Mesenchymal stem cell (in vitro differentiated cells and primary cell): ENCODE data around the gene NKIRAS2.
"Not testable (repeated sequence)": the region's sequence is repeated elsewhere in the genome, so short reads cannot be mapped to it uniquely, and the experiment has no call there.

ENCODE experiments used
- DNase-seq: peaks from one replicate; pipeline ENCODE4 v3.0.0-alpha.2; 2013
- H2AFZ ChIP-seq: one replicate; pipeline ENCODE4 v1.6.1; 2013; ENCODE audit warnings: low read depth, mild to moderate bottlenecking, control low read depth, inconsistent platforms, low read length, moderate library complexity
- H2AK5ac ChIP-seq: 2 replicates; pipeline ENCODE4 v1.6.1; 2013; ENCODE audit warnings: low read length, moderate library complexity, mild to moderate bottlenecking, inconsistent platforms; ENCODE audit not compliant: severe bottlenecking
- H2BK120ac ChIP-seq: one replicate; pipeline ENCODE4 v1.6.1; 2013; ENCODE audit warnings: low read depth, mild to moderate bottlenecking, inconsistent platforms, low read length, moderate library complexity
- H2BK12ac ChIP-seq, 2 experiments: one replicate each; pipeline ENCODE4 v1.6.1; 2013; ENCODE audit warnings: inconsistent platforms in 2 of 2, low read length in 2 of 2, mild to moderate bottlenecking in 2 of 2, moderate library complexity in 2 of 2, control low read depth in 1 of 2
- H2BK15ac ChIP-seq: one replicate; pipeline ENCODE4 v1.6.1; 2013; ENCODE audit warnings: mild to moderate bottlenecking, low read depth, inconsistent platforms; ENCODE audit not compliant: poor library complexity, severe bottlenecking
- H2BK5ac ChIP-seq: 2 replicates; pipeline ENCODE4 v1.6.1; 2013; ENCODE audit warnings: low read depth, mild to moderate bottlenecking, low read length, control low read depth, inconsistent platforms; ENCODE audit not compliant: poor library complexity, severe bottlenecking
- H3K14ac ChIP-seq, 2 experiments: one replicate each; pipeline ENCODE4 v1.6.1; 2013; ENCODE audit warnings: inconsistent platforms in 2 of 2, low read length in 2 of 2, control low read depth in 1 of 2, mild to moderate bottlenecking in 1 of 2, moderate library complexity in 1 of 2
- H3K18ac ChIP-seq, 2 experiments: one replicate each; pipeline ENCODE4 v1.6.1; 2013; ENCODE audit warnings: inconsistent platforms in 2 of 2, low read length in 2 of 2, control low read depth in 1 of 2, low read depth in 1 of 2, mild to moderate bottlenecking in 1 of 2
- H3K23ac ChIP-seq, 2 experiments: one replicate each; pipeline ENCODE4 v1.6.1; 2013; ENCODE audit warnings: inconsistent platforms in 2 of 2, low read length in 2 of 2, mild to moderate bottlenecking in 2 of 2, moderate library complexity in 2 of 2, control low read depth in 1 of 2
- H3K27ac ChIP-seq: 2 replicates; pipeline ENCODE4 v1.5.1; 2013; ENCODE audit warnings: mild to moderate bottlenecking, moderate library complexity, low read length, control low read depth, inconsistent platforms; ENCODE audit not compliant: poor library complexity, severe bottlenecking
- H3K27me3 ChIP-seq, 2 experiments: 2 replicates each; pipeline versions ENCODE4 v1.6.1 to v1.7.0; 2013; ENCODE audit warnings: low read length in 2 of 2, mild to moderate bottlenecking in 2 of 2, moderate library complexity in 2 of 2, control low read depth in 1 of 2, inconsistent platforms in 1 of 2; ENCODE audit not compliant: control insufficient read depth in 1 of 2, insufficient read depth in 1 of 2
- H3K36me3 ChIP-seq, 2 experiments: 2 replicates each; pipeline versions ENCODE4 v1.6.1 to v1.7.0; 2013; ENCODE audit warnings: low read length in 2 of 2, control low read depth in 1 of 2, inconsistent platforms in 1 of 2, low read depth in 1 of 2, mild to moderate bottlenecking in 1 of 2; ENCODE audit not compliant: insufficient read depth in 2 of 2, control insufficient read depth in 1 of 2
- H3K4ac ChIP-seq, 2 experiments: one replicate each; pipeline ENCODE4 v1.6.1; 2013; ENCODE audit warnings: inconsistent platforms in 2 of 2, low read length in 2 of 2, mild to moderate bottlenecking in 2 of 2, moderate library complexity in 2 of 2, control low read depth in 1 of 2, low read depth in 1 of 2
- H3K4me1 ChIP-seq: 2 replicates; pipeline ENCODE4 v1.6.1; 2013; ENCODE audit warnings: low read depth, low read length, control low read depth; ENCODE audit not compliant: control insufficient read depth, insufficient read depth
- H3K4me2 ChIP-seq: 2 replicates; pipeline ENCODE4 v1.6.1; 2013; ENCODE audit warnings: low read length, mild to moderate bottlenecking, inconsistent platforms; ENCODE audit not compliant: poor library complexity, severe bottlenecking
- H3K4me3 ChIP-seq, 2 experiments: 2 replicates each; pipeline versions ENCODE4 v1.5.1 to v1.7.0; 2013; ENCODE audit warnings: low read length in 2 of 2, mild to moderate bottlenecking in 2 of 2, control low read depth in 1 of 2, low read depth in 1 of 2; ENCODE audit not compliant: insufficient read depth in 1 of 2
- H3K79me1 ChIP-seq: replicated peaks from 2 replicates; pipeline ENCODE4 v1.6.1; 2013; ENCODE audit warnings: mild to moderate bottlenecking, control low read depth, low read length, inconsistent platforms; ENCODE audit not compliant: poor library complexity, severe bottlenecking
- H3K9ac ChIP-seq: 2 replicates; pipeline ENCODE4 v1.7.0; 2013; ENCODE audit warnings: mild to moderate bottlenecking, low read length, moderate library complexity
- H3K9me3 ChIP-seq: 2 replicates; pipeline ENCODE4 v1.7.0; 2013; ENCODE audit warnings: mild to moderate bottlenecking, low read length; ENCODE audit not compliant: control insufficient read depth
- H4K8ac ChIP-seq: one replicate; pipeline ENCODE4 v1.6.1; 2013; ENCODE audit warnings: inconsistent platforms, mild to moderate bottlenecking, low read length, moderate library complexity
- H4K91ac ChIP-seq: one replicate; pipeline ENCODE4 v1.6.1; 2013; ENCODE audit warnings: mild to moderate bottlenecking, low read length, inconsistent platforms
- WGBS: methylation state at CpG from one replicate; pipeline ENCODE4 v1.1.7; 2013; ENCODE audit warnings: mixed read lengths; 5-methylcytosine and 5-hydroxymethylcytosine counted together

NKIRAS2 gene

GRCh38 chr17:42018988-42019387 is 902 bp upstream of the NKIRAS2 start:
- WGBS, result 93% methylated on average over 4 of the region's 4 CpGs
- H2BK12ac ChIP-seq, result no peak overlapping the region

GRCh38 chr17:42020845-42021244 is 955 bp downstream of the NKIRAS2 start:
- H2BK15ac ChIP-seq, H2AFZ ChIP-seq, H4K8ac ChIP-seq, DNase-seq, H2BK12ac ChIP-seq, H3K14ac ChIP-seq, H2BK120ac ChIP-seq, H3K9me3 ChIP-seq, H3K4ac ChIP-seq, H3K18ac ChIP-seq, H3K23ac ChIP-seq, H3K27ac ChIP-seq, H4K91ac ChIP-seq, H2BK5ac ChIP-seq, H3K27me3 ChIP-seq: not testable (repeated sequence)
- H3K4me1 ChIP-seq, result peaks cover 22% of the 10 kb centered on the region
- H3K79me1 ChIP-seq, result peaks cover 14% of the 10 kb centered on the region
- peak overlapping the region; percentile 98 for H3K9ac ChIP-seq
- H3K4me3 ChIP-seq, result peak overlapping the region in 1 of 2 experiments; percentile 96
- 76% methylated on average over 8 of the region's 8 CpGs for WGBS
- peaks cover 27 to 29% of the 10 kb centered on the region in 2 experiments for H3K36me3 ChIP-seq
- peak overlapping the region; percentile 77 for H3K4me2 ChIP-seq
- peak overlapping the region; percentile 61 for H2AK5ac ChIP-seq

More at GRCh38 chr17:42018988-42019387, 902 bp upstream of the NKIRAS2 start:
- Histone ChIP-seq H3K14ac (no peak overlapping the region), H2BK15ac (no peak overlapping the region), H3K18ac (no peak overlapping the region), H3K9ac (no peak overlapping the region), H2AFZ (no peak overlapping the region), H3K79me1 (peaks cover 14% of the 10 kb centered on the region), H2BK5ac (no peak overlapping the region), H3K23ac (no peak overlapping the region), H4K91ac (no peak overlapping the region), H3K27ac (no peak overlapping the region), H3K4me3 (no peak overlapping the region), H3K4me1 (peaks cover 17% of the 10 kb centered on the region), H2BK120ac (no peak overlapping the region), H3K36me3 (peaks cover 21 to 24% of the 10 kb centered on the region in 2 experiments), H4K8ac (no peak overlapping the region), H3K9me3 (no peaks in the 10 kb centered on the region), H3K4ac (no peak overlapping the region), H2AK5ac (no peak overlapping the region), H3K27me3 (no peaks in the 10 kb centered on the region), H3K4me2 (no peak overlapping the region)
- no peak for DNase-seq

- H3K14ac ChIP-seq, result no peak overlapping the region
Observed at GRCh38 chr17:42023524-42024349, 3.8 kb downstream of the NKIRAS2 start.

GRCh38 chr17:42025191-42025579 is 5.3 kb downstream of the NKIRAS2 start:
- peak overlapping the region; percentile 4 for H3K4me2 ChIP-seq
- peak overlapping the region; percentile 74 for H3K9ac ChIP-seq
- H3K27me3 ChIP-seq, result peaks cover 8 to 9% of the 10 kb centered on the region in 2 experiments
- no peak overlapping the region for H2BK15ac ChIP-seq
- peak overlapping the region; percentile 70 for H4K91ac ChIP-seq
- no peak overlapping the region for H2BK5ac ChIP-seq
- peak overlapping the region; percentile 76 for H4K8ac ChIP-seq
- H3K9me3 ChIP-seq, result no peaks in the 10 kb centered on the region
- peak overlapping the region; percentile 70 for H3K27ac ChIP-seq
- peak overlapping the region; percentile 8 for H2AK5ac ChIP-seq
- DNase-seq, result no peak
- H3K36me3 ChIP-seq, result peaks cover 27 to 29% of the 10 kb centered on the region in 2 experiments
- 76% methylated on average over 8 of the region's 8 CpGs for WGBS
- peak overlapping the region in 1 of 2 experiments; percentile 27 for H3K14ac ChIP-seq
- peak overlapping the region in 1 of 2 experiments; percentile 12 for H3K4me3 ChIP-seq
- H3K23ac ChIP-seq, result no peak overlapping the region
- H3K4me1 ChIP-seq, result peaks cover 25% of the 10 kb centered on the region
- H2BK120ac ChIP-seq, result no peak overlapping the region
- peak overlapping the region in 1 of 2 experiments; percentile 67 for H3K4ac ChIP-seq
- peak overlapping the region in 1 of 2 experiments; percentile 51 for H2BK12ac ChIP-seq
- H3K18ac ChIP-seq, result peak overlapping the region; percentile 23 to 41
- H2AFZ ChIP-seq, result no peak overlapping the region
- H3K79me1 ChIP-seq, result peaks cover 12% of the 10 kb centered on the region

More at GRCh38 chr17:42023524-42024349, 3.8 kb downstream of the NKIRAS2 start:
- H4K91ac ChIP-seq, result peak overlapping the region; percentile 70
- no peak for DNase-seq
- peak overlapping the region; percentile 36 for H2AK5ac ChIP-seq
- no peak overlapping the region for H3K4ac ChIP-seq
- peaks cover 5 to 8% of the 10 kb centered on the region in 2 experiments for H3K27me3 ChIP-seq
- H2AFZ ChIP-seq, result no peak overlapping the region
- no peak overlapping the region for H3K4me2 ChIP-seq
- peaks cover 27 to 29% of the 10 kb centered on the region in 2 experiments for H3K36me3 ChIP-seq
- H3K4me3 ChIP-seq, result no peak overlapping the region
- H4K8ac ChIP-seq, result peak overlapping the region; percentile 43
- peak overlapping the region; percentile 45 for H3K9ac ChIP-seq
- H2BK5ac ChIP-seq, result no peak overlapping the region
- H2BK120ac ChIP-seq, result no peak overlapping the region
- peak overlapping the region in 1 of 2 experiments; percentile 1 for H3K18ac ChIP-seq
- no peaks in the 10 kb centered on the region for H3K9me3 ChIP-seq
- H2BK12ac ChIP-seq, result peak overlapping the region; percentile 9 to 37
- H3K79me1 ChIP-seq, result peaks cover 12% of the 10 kb centered on the region
- no peak overlapping the region for H3K23ac ChIP-seq
- peak overlapping the region; percentile 21 for H2BK15ac ChIP-seq
- peak overlapping the region; percentile 58 for H3K27ac ChIP-seq
- 92% methylated on average over 15 of the region's 15 CpGs for WGBS
- peaks cover 25% of the 10 kb centered on the region for H3K4me1 ChIP-seq
